ENCODE results near the gene SLC9A7.

The SLC9A7 gene

GRCh38 chrX:46643636-46644035 lies 115.3 kb downstream of the SLC9A7 start:
- no peak for DNase-seq

- DNase-seq, result peak; percentile 13
Observed at GRCh38 chrX:46642145-46642544, 116.8 kb downstream of the SLC9A7 start.

- no peak for DNase-seq
Observed at GRCh38 chrX:46637938-46638337, 121.0 kb downstream of the SLC9A7 start.

- DNase-seq, result no peak
Observed at GRCh38 chrX:46636223-46636622, 122.7 kb downstream of the SLC9A7 start.

GRCh38 chrX:46635186-46635585 lies 123.7 kb downstream of the SLC9A7 start:
- no peak for DNase-seq

- no peak for DNase-seq
Observed at GRCh38 chrX:46634577-46634976, 124.3 kb downstream of the SLC9A7 start.

- DNase-seq, result no peak
Observed at GRCh38 chrX:46630141-46630540, 128.8 kb downstream of the SLC9A7 start.

GRCh38 chrX:46628460-46629371 lies 130.2 kb downstream of the SLC9A7 start:
- DNase-seq, result no peak

DNA sequence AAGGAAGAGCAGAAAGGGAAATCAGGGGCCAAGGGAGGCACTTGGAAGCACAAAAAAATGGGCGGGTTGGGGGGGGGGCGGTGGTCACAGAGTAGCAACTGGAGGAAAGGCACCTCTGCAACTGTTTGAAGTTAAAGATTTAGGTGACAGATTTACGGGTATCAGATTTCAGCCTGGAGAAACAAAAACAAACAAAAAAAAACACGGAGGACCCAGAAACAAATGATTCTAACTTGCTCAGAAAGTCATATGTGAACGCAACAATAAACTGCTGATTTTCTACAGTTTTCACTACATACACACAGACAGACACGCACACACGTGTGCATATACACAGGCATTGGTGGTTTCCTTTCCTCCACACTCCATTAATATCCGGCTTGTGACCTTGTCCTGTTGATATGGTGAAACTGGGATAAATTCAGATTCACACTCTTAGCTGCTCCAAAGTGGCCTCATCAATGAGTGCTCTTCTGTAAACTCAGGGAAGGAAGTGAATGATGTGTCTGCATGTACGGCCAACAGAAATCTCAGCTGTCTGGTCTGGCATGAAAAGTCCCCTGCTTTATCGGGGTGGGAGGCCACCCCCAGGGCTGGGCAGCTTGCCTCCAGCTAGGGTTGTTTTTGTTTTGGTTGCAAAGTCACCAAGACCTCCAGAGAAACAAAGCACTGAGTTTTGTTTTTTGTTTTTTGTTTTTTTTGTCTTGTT lies 131.1 kb downstream of the SLC9A7 start:
- no peak for DNase-seq

DNA sequence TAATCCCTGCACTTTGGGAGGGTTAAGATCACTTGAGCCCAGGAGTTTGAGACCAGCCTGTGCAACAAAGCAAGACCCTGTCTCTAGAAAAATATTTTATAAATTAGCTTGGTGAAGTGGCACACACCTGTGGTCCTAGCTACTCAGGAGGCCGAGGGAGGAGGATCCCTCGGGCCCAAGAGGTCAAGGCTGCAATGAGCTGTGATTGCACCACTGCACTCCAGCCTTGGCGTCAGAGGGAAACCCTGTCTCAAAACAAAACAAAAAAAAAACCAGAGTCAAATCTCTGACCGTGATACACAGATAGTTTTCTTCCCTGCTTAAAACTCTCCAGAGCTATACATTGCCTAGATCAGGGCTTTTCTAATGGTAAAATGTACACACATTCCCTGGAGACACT lies 131.9 kb downstream of the SLC9A7 start:
- DNase-seq, result no peak

- no peak for DNase-seq
Observed at GRCh38 chrX:46626566-46626965, 132.4 kb downstream of the SLC9A7 start.

GRCh38 chrX:46624090-46624786 lies 134.7 kb downstream of the SLC9A7 start:
- DNase-seq, result no peak

- DNase-seq, result no peak
Observed at GRCh38 chrX:46621572-46621971, 137.3 kb downstream of the SLC9A7 start.

DNA sequence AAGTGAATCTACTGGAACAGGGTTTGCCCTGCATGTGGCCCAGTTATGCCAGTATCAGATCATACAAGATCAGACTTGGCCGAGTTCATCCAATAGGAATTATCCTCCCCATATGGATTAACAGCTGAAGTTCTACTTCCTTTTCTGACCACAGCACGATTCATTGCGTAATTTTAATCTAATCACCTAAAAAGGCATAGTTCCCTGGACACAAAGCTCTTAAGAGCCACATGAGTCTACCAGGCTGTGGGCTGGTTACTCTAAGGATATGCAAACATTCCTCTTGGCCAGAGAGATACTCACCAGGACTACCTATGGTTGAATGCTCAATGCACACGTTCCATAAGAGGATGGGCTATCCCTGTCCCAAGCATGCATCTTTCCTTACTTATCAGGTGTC lies 138.4 kb downstream of the SLC9A7 start:
- DNase-seq, result no peak

DNA sequence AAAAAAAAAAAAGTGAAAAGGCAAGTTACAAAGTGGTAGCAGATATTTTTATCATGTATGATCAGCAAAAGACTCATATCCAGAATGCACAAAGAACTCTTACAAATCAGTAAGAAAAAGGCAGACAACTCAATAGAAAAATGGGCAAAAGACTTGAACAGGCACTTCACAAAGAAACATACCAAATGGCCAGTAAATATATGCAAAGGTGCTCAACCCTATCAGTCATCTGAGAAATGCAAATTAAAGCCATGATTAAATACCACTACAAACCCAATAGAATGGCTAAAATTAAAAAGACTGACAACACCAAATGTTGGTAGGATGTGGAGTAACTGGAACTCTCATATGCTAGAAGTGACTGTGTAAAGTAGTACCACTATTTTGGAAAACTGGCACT lies 140.0 kb downstream of the SLC9A7 start:
- no peak for DNase-seq

- no peak for DNase-seq
Observed at GRCh38 chrX:46617906-46618305, 141.0 kb downstream of the SLC9A7 start.

- DNase-seq, result no peak
Observed at GRCh38 chrX:46611658-46612362, 147.1 kb downstream of the SLC9A7 start.

- no peak for DNase-seq
Observed at GRCh38 chrX:46610070-46610658, 148.8 kb downstream of the SLC9A7 start.

GRCh38 chrX:46607916-46608315 lies 151.0 kb downstream of the SLC9A7 start:
- no peak for DNase-seq

DNA sequence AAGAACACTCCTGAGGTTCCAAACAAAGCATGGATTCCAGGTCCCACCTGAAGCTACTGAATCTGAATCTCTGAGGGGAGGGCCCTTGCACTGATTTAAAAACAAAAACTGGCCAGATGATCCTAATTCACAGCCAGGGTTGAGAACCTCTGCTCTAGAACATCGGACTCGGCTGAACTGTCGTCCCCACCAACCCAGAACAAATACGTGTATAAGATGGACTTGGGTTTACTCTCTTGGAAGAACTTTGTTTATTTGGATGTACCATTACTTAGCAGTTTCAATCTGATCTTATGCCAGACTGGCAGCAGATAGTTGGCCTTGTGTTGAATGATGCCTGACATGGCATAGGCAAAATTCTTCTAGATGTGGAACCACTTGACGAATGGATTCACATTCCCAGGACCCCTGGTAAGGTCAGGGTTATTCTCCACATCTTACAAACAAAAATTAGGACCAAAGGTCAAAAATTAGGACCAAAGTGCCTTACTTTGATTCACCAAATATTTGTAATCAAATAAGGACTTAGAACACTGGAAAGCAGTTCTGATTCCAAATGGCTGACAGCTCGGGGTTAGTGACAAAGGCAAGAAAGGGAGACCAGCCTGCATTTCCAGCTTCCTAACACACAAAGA lies 156.3 kb downstream of the SLC9A7 start:
- no peak for DNase-seq

DNA sequence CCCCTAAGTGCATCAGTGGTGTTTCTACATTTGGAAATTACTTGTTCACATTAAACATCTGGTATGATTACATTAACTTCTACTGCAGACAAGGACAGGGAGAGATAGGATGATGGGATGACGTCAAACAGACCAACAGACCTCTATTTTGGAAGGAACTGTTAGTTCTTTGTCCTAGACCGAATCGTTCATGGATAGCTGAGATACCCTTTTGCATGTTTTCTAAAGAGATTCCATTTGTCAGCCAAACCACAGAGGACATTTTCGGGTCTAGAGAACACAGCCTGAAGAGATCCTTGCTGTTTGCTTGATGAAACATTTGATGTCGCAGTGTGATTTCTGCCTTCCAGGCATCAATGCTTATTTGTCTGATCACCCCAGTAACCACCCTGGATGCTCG lies 157.6 kb downstream of the SLC9A7 start:
- no peak for DNase-seq

DNA sequence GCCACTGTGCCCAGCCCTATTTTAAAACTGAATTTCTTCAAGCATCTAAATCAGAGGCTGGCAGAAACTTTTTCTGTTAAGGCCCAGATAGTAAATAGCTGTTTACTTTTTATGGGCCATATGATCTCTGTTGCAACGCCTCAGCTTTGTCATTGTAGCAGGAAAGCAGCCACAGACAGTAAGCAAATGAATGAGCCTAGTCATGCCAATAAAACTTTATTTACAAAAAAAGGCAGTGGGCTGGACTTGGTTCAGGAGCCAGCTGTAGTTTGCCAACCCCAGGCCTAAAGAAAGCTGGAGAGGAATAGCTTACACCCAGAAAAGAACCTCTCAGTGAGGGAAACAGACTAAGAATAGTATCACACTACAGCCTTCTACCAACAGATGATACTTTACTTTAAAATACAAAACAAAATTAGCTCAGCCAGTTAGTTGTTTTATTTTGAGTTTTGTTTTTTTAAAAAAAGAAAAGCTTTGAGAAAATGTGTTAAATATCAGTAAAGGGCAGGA lies 159.8 kb downstream of the SLC9A7 start:
- no peak for DNase-seq
